ENCODE measurements around the gene PDE2A.
"Not testable (repeated sequence)": the region's sequence is repeated elsewhere in the genome, so short reads cannot be mapped to it uniquely, and the experiment has no call there.

The PDE2A gene

GRCh38 chr11:72574548-72575460 is 99.4 kb downstream of the PDE2A start:
- H3K36me3 ChIP-seq (ENCODE audit: control insufficient read depth, insufficient read depth, low read length): no peaks in the 10 kb centered on the region
- H3K27ac ChIP-seq: no peak overlapping the region
- no peak overlapping the region for H3K9ac ChIP-seq
- H2AFZ ChIP-seq: no peak overlapping the region
- no peaks in the 10 kb centered on the region for H3K79me2 ChIP-seq
- H3K27me3 ChIP-seq (ENCODE audit: control insufficient read depth, insufficient read depth, low read length): no peaks in the 10 kb centered on the region
- no peaks in the 10 kb centered on the region for H3K9me3 ChIP-seq (ENCODE audit: control insufficient read depth, low read length)
- no peak for TF ChIP-seq CTCF (IDR thresholded peaks at IDR 0.05)
- H3K4me2 ChIP-seq (ENCODE audit: low read length): no peak overlapping the region
- no peak overlapping the region for H3K4me3 ChIP-seq (ENCODE audit: low read depth, low read length)
- no peaks in the 10 kb centered on the region for H3K4me1 ChIP-seq

GRCh38 chr11:72573855-72574445 is 100.3 kb downstream of the PDE2A start:
- H3K4me3 ChIP-seq (ENCODE audit: low read depth, low read length): no peak overlapping the region
- H3K9me3 ChIP-seq (ENCODE audit: control insufficient read depth, low read length): no peaks in the 10 kb centered on the region
- no peak overlapping the region for H3K9ac ChIP-seq
- H3K79me2 ChIP-seq: no peaks in the 10 kb centered on the region
- H3K4me2 ChIP-seq (ENCODE audit: low read length): no peak overlapping the region
- no peak overlapping the region for H3K27ac ChIP-seq
- no peaks in the 10 kb centered on the region for H3K4me1 ChIP-seq
- no peaks in the 10 kb centered on the region for H3K27me3 ChIP-seq (ENCODE audit: control insufficient read depth, insufficient read depth, low read length)
- TF ChIP-seq CTCF (IDR thresholded peaks at IDR 0.05): no peak
- H2AFZ ChIP-seq: no peak overlapping the region
- no peaks in the 10 kb centered on the region for H3K36me3 ChIP-seq (ENCODE audit: control insufficient read depth, insufficient read depth, low read length)

GRCh38 chr11:72573072-72573854 is 101.0 kb downstream of the PDE2A start:
- Histone ChIP-seq H3K27me3 (ENCODE audit: control insufficient read depth, insufficient read depth, low read length) (no peaks in the 10 kb centered on the region), H3K9ac (no peak overlapping the region), H3K4me2 (ENCODE audit: low read length) (no peak overlapping the region), H2AFZ (no peak overlapping the region), H3K4me1 (no peaks in the 10 kb centered on the region), H3K79me2 (no peaks in the 10 kb centered on the region), H3K9me3 (ENCODE audit: control insufficient read depth, low read length) (no peaks in the 10 kb centered on the region), H3K4me3 (ENCODE audit: low read depth, low read length) (no peak overlapping the region), H3K27ac (no peak overlapping the region), H3K36me3 (ENCODE audit: control insufficient read depth, insufficient read depth, low read length) (no peaks in the 10 kb centered on the region)
- peak; percentile 41 for TF ChIP-seq CTCF (IDR thresholded peaks at IDR 0.05)

- H3K4me1 ChIP-seq; H3K27me3 ChIP-seq (ENCODE audit: control insufficient read depth, insufficient read depth, low read length); H3K4me3 ChIP-seq (ENCODE audit: low read depth, low read length); H3K9me3 ChIP-seq (ENCODE audit: control insufficient read depth, low read length); H3K79me2 ChIP-seq; H3K36me3 ChIP-seq (ENCODE audit: control insufficient read depth, insufficient read depth, low read length); H3K4me2 ChIP-seq (ENCODE audit: low read length); H3K9ac ChIP-seq; H3K27ac ChIP-seq; H2AFZ ChIP-seq: not testable (repeated sequence)
Observed at GRCh38 chr11:72572540-72572939, 101.7 kb downstream of the PDE2A start.
